ENCODE data around the gene MARCHF3. TPM values are rescaled to one million over a fixed set of nuclear protein-coding genes. Genes with fewer than 3 reads are reported as not detected.

MARCHF3 gene
- total RNA-seq, 1 experiment from 2014 or later: 1.1 TPM

GRCh38 chr5:126954981-126955380, 75.4 kb downstream of the MARCHF3 start:
- Histone ChIP-seq H3K4me3 (ENCODE audit: low read depth, low read length, poor library complexity, severe bottlenecking) (no peak overlapping the region), H3K9me3 (ENCODE audit: low read depth, low read length, poor library complexity, severe bottlenecking) (no peaks in the 10 kb centered on the region), H3K27ac (ENCODE audit: low read depth, low read length, poor library complexity, severe bottlenecking) (no peak overlapping the region), H3K27me3 (replicated peaks; ENCODE audit: insufficient read depth, low read depth, low read length, poor library complexity) (peaks cover 14% of the 10 kb centered on the region), H3K4me1 (ENCODE audit: insufficient read depth, low read length, poor library complexity, severe bottlenecking) (no peaks in the 10 kb centered on the region), H3K36me3 (ENCODE audit: insufficient read depth, low read length, poor library complexity, severe bottlenecking) (no peaks in the 10 kb centered on the region)
- TF ChIP-seq, protein P1, sequence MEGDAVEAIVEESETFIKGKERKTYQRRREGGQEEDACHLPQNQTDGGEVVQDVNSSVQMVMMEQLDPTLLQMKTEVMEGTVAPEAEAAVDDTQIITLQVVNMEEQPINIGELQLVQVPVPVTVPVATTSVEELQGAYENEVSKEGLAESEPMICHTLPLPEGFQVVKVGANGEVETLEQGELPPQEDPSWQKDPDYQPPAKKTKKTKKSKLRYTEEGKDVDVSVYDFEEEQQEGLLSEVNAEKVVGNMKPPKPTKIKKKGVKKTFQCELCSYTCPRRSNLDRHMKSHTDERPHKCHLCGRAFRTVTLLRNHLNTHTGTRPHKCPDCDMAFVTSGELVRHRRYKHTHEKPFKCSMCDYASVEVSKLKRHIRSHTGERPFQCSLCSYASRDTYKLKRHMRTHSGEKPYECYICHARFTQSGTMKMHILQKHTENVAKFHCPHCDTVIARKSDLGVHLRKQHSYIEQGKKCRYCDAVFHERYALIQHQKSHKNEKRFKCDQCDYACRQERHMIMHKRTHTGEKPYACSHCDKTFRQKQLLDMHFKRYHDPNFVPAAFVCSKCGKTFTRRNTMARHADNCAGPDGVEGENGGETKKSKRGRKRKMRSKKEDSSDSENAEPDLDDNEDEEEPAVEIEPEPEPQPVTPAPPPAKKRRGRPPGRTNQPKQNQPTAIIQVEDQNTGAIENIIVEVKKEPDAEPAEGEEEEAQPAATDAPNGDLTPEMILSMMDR (conservative IDR thresholded peaks at IDR 0.05; ENCODE audit: low read depth, low read length): no peak
- no peak for TF ChIP-seq EZH2 (IDR thresholded peaks at IDR 0.05; ENCODE audit: borderline replicate concordance, low read depth, low read length, poor library complexity, severe bottlenecking)
- POLR2A ChIA-PET (ENCODE audit: low non-redundant PET): no interaction called here
- DNase-seq (ENCODE audit: low spot score): no peak
- BruUV-seq (replicated peaks): no TSS peak
- CTCF ChIA-PET: no interaction called here
- intact Hi-C loops (cut with micrococcal nuclease; ENCODE audit: unreplicated experiment): no loop called here

- Histone ChIP-seq H3K9me3 (ENCODE audit: low read depth, low read length, poor library complexity, severe bottlenecking) (no peaks in the 10 kb centered on the region), H3K27ac (ENCODE audit: low read depth, low read length, poor library complexity, severe bottlenecking) (no peak overlapping the region), H3K36me3 (ENCODE audit: insufficient read depth, low read length, poor library complexity, severe bottlenecking) (no peaks in the 10 kb centered on the region), H3K4me1 (ENCODE audit: insufficient read depth, low read length, poor library complexity, severe bottlenecking) (no peaks in the 10 kb centered on the region), H3K27me3 (replicated peaks; ENCODE audit: insufficient read depth, low read depth, low read length, poor library complexity) (peaks cover 14% of the 10 kb centered on the region), H3K4me3 (ENCODE audit: low read depth, low read length, poor library complexity, severe bottlenecking) (no peak overlapping the region)
- no peak for DNase-seq (ENCODE audit: low spot score)
- no TSS peak for BruUV-seq (replicated peaks)
- ChIA-PET POLR2A (ENCODE audit: low non-redundant PET) (no interaction called here), CTCF (no interaction called here)
- TF ChIP-seq EZH2 (IDR thresholded peaks at IDR 0.05; ENCODE audit: borderline replicate concordance, low read depth, low read length, poor library complexity, severe bottlenecking): no peak
- TF ChIP-seq, protein P1 (conservative IDR thresholded peaks at IDR 0.05; ENCODE audit: low read depth, low read length): no peak
- intact Hi-C loops (cut with micrococcal nuclease; ENCODE audit: unreplicated experiment): no loop called here
Measured at GRCh38 chr5:126953640-126954039, 76.7 kb downstream of the MARCHF3 start.

DNA sequence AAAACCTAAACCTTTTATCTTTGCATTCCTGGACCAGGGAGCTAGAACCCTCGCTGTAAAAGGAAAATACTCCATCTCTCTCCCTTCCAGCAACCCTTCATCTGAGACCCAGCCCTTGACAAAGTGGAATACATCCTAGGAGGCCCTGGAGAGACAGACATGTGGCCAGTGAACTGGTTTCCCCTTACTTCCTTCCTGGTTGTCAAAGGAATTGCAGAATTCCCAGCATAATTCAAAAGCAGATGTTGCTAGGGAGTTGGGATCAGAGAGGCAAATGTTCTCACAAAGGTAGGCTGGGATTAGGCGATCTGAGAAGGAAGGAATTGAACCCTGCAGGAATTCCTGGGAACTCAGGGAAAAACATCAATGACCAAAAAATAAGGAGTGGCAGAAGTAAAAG, 80.9 kb downstream of the MARCHF3 start:
- Histone ChIP-seq H3K27me3 (replicated peaks; ENCODE audit: insufficient read depth, low read depth, low read length, poor library complexity) (no peaks in the 10 kb centered on the region), H3K9me3 (ENCODE audit: low read depth, low read length, poor library complexity, severe bottlenecking) (no peaks in the 10 kb centered on the region), H3K27ac (ENCODE audit: low read depth, low read length, poor library complexity, severe bottlenecking) (no peak overlapping the region), H3K4me1 (ENCODE audit: insufficient read depth, low read length, poor library complexity, severe bottlenecking) (no peaks in the 10 kb centered on the region), H3K36me3 (ENCODE audit: insufficient read depth, low read length, poor library complexity, severe bottlenecking) (no peaks in the 10 kb centered on the region), H3K4me3 (ENCODE audit: low read depth, low read length, poor library complexity, severe bottlenecking) (no peak overlapping the region)
- TF ChIP-seq, protein P1 (conservative IDR thresholded peaks at IDR 0.05; ENCODE audit: low read depth, low read length): no peak
- TF ChIP-seq EZH2 (IDR thresholded peaks at IDR 0.05; ENCODE audit: borderline replicate concordance, low read depth, low read length, poor library complexity, severe bottlenecking): no peak
- DNase-seq (ENCODE audit: low spot score): no peak
- no TSS peak for BruUV-seq (replicated peaks)
- ChIA-PET CTCF (no interaction called here), POLR2A (ENCODE audit: low non-redundant PET) (no interaction called here)
- intact Hi-C loops (cut with micrococcal nuclease; ENCODE audit: unreplicated experiment): no loop called here

Measured in A673 (cell line).